ENCODE measurements around the gene AIF1L.

The AIF1L gene

GRCh38 chr9:131067625-131068024 lies 28.7 kb upstream of the AIF1L start:
- Histone ChIP-seq H3K9ac (ENCODE audit: low read depth, low read length) (no peak overlapping the region), H3K4me1 (ENCODE audit: insufficient read depth, low read length) (no peaks in the 10 kb centered on the region), H3K36me3 (ENCODE audit: insufficient read depth, low read length) (peaks cover 3% of the 10 kb centered on the region; the same call in 1 of the 2 replicates), H3K9me3 (ENCODE audit: control insufficient read depth, insufficient read depth, low read length) (no peaks in the 10 kb centered on the region)

GRCh38 chr9:131068076-131068816 lies 28.1 kb upstream of the AIF1L start:
- H3K9me3 ChIP-seq (ENCODE audit: control insufficient read depth, insufficient read depth, low read length) = no peaks in the 10 kb centered on the region
- H3K9ac ChIP-seq (ENCODE audit: low read depth, low read length) = no peak overlapping the region
- no peaks in the 10 kb centered on the region for H3K4me1 ChIP-seq (ENCODE audit: insufficient read depth, low read length)
- peaks cover 3% of the 10 kb centered on the region; the same call in 1 of the 2 replicates for H3K36me3 ChIP-seq (ENCODE audit: insufficient read depth, low read length)

DNA sequence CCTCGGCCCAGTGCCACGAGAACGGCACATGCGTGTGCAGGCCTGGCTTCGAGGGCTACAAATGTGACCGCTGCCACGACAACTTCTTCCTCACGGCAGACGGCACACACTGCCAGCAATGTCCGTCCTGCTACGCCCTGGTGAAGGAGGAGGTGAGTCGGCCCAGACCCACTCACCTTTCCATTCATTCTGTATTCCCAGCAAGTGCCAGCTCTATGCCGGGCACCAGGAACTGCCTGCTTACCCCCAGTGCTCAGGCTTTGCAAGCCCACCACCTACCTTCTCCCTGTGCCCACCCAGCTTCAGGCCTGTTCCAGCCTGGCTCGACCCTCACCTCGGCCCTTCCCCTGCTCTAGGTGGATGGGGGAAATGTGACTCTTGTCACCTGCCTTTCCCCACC lies 26.6 kb upstream of the AIF1L start:
- no peaks in the 10 kb centered on the region for H3K4me1 ChIP-seq (ENCODE audit: insufficient read depth, low read length)
- H3K9ac ChIP-seq (ENCODE audit: low read depth, low read length) = no peak overlapping the region
- H3K36me3 ChIP-seq (ENCODE audit: insufficient read depth, low read length) = peaks cover 3% of the 10 kb centered on the region; the same call in 1 of the 2 replicates
- H3K9me3 ChIP-seq (ENCODE audit: control insufficient read depth, insufficient read depth, low read length) = no peaks in the 10 kb centered on the region

- H3K36me3 ChIP-seq (ENCODE audit: insufficient read depth, low read length) = no peaks in the 10 kb centered on the region
- no peaks in the 10 kb centered on the region for H3K9me3 ChIP-seq (ENCODE audit: control insufficient read depth, insufficient read depth, low read length)
- no peak overlapping the region for H3K9ac ChIP-seq (ENCODE audit: low read depth, low read length)
- no peaks in the 10 kb centered on the region for H3K4me1 ChIP-seq (ENCODE audit: insufficient read depth, low read length)
Observed at GRCh38 chr9:131072107-131072870, 24.0 kb upstream of the AIF1L start.

DNA sequence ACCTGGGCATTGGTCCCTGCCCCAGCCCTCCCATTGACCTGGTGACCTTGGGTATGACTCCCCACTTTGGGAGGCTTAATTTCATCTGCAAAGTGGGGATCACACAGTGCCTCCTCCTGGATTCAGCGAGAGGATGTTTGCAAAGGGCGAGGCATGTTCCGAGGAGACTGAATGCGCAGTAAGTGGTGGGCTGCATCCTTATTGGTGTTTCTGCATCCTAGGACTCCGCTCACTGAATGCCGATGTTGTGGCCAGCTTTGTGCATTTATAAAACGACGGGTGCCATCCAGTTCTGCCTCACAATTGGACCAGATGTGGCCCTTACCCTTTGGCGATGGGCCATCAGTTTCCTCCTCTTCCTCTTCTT lies 23.5 kb upstream of the AIF1L start:
- Histone ChIP-seq H3K9me3 (ENCODE audit: control insufficient read depth, insufficient read depth, low read length) (no peaks in the 10 kb centered on the region), H3K4me1 (ENCODE audit: insufficient read depth, low read length) (no peaks in the 10 kb centered on the region), H3K36me3 (ENCODE audit: insufficient read depth, low read length) (no peaks in the 10 kb centered on the region), H3K9ac (ENCODE audit: low read depth, low read length) (no peak overlapping the region)

- H3K4me1 ChIP-seq (ENCODE audit: insufficient read depth, low read length) = no peaks in the 10 kb centered on the region
- H3K9ac ChIP-seq (ENCODE audit: low read depth, low read length) = no peak overlapping the region
- no peaks in the 10 kb centered on the region for H3K9me3 ChIP-seq (ENCODE audit: control insufficient read depth, insufficient read depth, low read length)
- no peaks in the 10 kb centered on the region for H3K36me3 ChIP-seq (ENCODE audit: insufficient read depth, low read length)
Observed at GRCh38 chr9:131076347-131077195, 19.8 kb upstream of the AIF1L start.

- H3K9ac ChIP-seq (ENCODE audit: low read depth, low read length) = no peak overlapping the region
- no peaks in the 10 kb centered on the region for H3K9me3 ChIP-seq (ENCODE audit: control insufficient read depth, insufficient read depth, low read length)
- no peaks in the 10 kb centered on the region for H3K36me3 ChIP-seq (ENCODE audit: insufficient read depth, low read length)
- H3K4me1 ChIP-seq (ENCODE audit: insufficient read depth, low read length) = no peaks in the 10 kb centered on the region
Observed at GRCh38 chr9:131078427-131079366, 17.6 kb upstream of the AIF1L start.

DNA sequence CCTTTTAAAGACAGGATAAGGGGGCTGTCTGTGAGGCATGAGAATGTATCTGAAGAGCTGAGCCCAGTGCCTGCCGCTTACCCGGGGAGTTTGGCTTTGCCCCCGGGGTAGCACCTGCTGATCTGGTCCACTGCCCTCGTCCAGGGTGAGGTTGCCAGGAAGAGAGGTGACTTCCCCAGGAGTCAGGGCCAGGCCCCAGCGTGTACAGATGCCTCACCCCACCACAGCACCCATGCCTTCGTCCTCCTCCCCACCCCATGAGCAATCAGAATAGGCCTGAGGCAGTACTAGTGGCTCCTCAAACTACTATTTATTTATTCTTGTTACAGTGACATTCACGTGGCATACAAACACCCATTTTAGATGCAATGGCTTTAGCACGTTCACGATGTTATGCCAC lies 15.7 kb upstream of the AIF1L start:
- no peaks in the 10 kb centered on the region for H3K36me3 ChIP-seq (ENCODE audit: insufficient read depth, low read length)
- H3K4me1 ChIP-seq (ENCODE audit: insufficient read depth, low read length) = no peaks in the 10 kb centered on the region

DNA sequence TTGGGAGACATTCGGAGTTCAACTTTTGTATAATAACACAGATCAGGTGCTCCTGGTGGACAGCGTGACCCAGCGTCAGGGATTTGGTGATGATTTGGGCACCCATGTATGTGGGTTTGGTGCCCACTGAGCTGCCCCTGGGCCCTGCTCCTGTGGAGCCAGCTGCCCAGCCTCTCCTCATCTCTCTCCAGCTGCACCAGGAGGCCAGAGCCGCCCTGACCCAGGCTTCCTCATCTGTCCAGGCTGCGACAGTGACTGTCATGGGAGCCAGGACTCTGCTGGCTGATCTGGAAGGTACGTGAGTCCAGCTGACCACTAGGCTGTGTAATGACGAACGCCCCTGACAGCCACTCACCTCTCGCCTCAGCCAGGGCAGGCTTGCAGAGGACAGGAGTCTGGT lies 14.5 kb upstream of the AIF1L start:
- Histone ChIP-seq H3K4me1 (ENCODE audit: insufficient read depth, low read length) (no peaks in the 10 kb centered on the region), H3K9me3 (ENCODE audit: control insufficient read depth, insufficient read depth, low read length) (no peaks in the 10 kb centered on the region), H3K36me3 (ENCODE audit: insufficient read depth, low read length) (no peaks in the 10 kb centered on the region), H3K9ac (ENCODE audit: low read depth, low read length) (no peak overlapping the region)

More for the DNA sequence above, 15.7 kb upstream of the AIF1L start:
- Histone ChIP-seq H3K9me3 (ENCODE audit: control insufficient read depth, insufficient read depth, low read length) (no peaks in the 10 kb centered on the region), H3K9ac (ENCODE audit: low read depth, low read length) (no peak overlapping the region)

DNA sequence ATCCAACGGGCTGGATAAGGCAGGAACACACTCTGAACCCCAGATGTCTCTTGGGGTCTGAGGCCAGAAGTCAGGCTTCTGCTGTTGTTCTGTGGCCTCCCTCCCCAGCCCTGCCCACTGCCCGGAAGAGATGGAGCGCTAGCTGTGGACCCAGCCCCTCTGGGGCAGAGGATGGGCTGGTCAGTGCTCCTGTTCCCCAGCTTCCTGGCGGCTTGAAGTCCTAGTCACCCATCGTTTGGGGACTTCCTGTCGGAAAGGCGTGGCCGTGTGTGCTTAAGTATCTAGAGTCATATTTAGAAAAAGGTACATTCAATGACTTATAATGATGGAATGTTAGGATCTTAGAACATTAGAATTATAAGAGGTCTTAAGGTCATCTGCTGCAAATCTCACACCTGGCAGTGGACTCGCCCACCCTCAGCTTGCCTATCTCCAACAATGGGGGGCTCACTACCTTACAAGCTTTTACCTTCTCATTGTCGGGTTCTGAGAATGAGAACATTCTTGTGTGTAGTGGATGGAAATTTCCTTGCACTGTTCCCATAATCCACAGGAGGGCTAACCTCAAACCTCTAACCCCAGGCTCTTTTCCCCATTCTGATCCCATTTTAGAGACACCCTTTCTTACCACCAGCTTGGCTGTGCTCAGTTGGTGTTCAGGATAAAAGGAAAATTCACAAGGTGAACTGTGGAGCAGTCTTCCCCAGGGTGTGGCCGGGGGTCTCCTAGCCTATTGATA lies 13.4 kb upstream of the AIF1L start:
- Histone ChIP-seq H3K9ac (ENCODE audit: low read depth, low read length) (no peak overlapping the region), H3K36me3 (ENCODE audit: insufficient read depth, low read length) (no peaks in the 10 kb centered on the region), H3K9me3 (ENCODE audit: control insufficient read depth, insufficient read depth, low read length) (no peaks in the 10 kb centered on the region), H3K4me1 (ENCODE audit: insufficient read depth, low read length) (no peaks in the 10 kb centered on the region)

DNA sequence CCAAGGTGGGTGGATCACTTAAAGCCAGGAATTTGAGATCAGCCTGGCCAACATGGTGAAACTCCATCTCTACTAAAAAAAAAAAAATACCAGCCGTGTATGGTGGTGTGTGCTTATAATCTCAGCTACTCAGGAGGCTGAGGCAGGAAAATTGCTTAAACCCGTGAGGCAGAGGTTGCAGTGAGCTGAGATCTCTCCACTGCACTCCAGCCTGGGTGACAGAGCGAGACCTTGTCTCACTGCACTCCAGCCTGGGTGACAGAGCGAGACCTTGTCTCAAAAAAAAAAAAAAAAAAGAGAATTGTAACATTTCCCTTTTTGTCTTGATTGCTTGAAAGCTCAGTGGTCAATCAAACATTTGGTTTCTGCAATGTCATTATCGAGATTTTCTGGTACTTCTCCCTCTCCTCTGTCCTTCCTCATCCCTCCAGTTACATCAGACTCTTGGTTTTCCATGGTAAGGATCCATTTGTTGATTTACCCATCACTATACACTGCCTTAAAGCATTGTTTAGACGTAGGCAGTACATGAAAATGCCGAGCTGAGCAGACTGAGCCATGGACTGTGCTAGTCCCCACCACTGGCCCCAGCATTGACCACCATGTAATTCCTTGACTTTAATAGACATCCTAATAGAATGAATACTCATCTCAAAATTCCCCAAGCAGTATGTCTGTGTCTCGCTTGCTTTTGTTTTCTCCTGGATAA lies 11.5 kb upstream of the AIF1L start:
- Histone ChIP-seq H3K36me3 (ENCODE audit: insufficient read depth, low read length) (no peaks in the 10 kb centered on the region), H3K9ac (ENCODE audit: low read depth, low read length) (no peak overlapping the region), H3K9me3 (ENCODE audit: control insufficient read depth, insufficient read depth, low read length) (no peaks in the 10 kb centered on the region), H3K4me1 (ENCODE audit: insufficient read depth, low read length) (no peaks in the 10 kb centered on the region)

- Histone ChIP-seq H3K9me3 (ENCODE audit: control insufficient read depth, insufficient read depth, low read length) (no peaks in the 10 kb centered on the region), H3K9ac (ENCODE audit: low read depth, low read length) (no peak overlapping the region), H3K36me3 (ENCODE audit: insufficient read depth, low read length) (no peaks in the 10 kb centered on the region), H3K4me1 (ENCODE audit: insufficient read depth, low read length) (no peaks in the 10 kb centered on the region)
Observed at GRCh38 chr9:131085370-131086122, 10.8 kb upstream of the AIF1L start.
